H9 (cell line): ENCODE results near the gene TMEM39B. TPM values are rescaled to one million over a fixed set of nuclear protein-coding genes. Genes with fewer than 3 reads are reported as not detected.

Source experiments
- DNase-seq: peaks from one replicate; pipeline ENCODE4 v3.0.0-alpha.2; 2017
- H2AFZ ChIP-seq: one replicate; pipeline ENCODE4 v1.6.1; 2013; ENCODE audit warnings: mild to moderate bottlenecking, low read length, control low read depth, moderate library complexity
- H2AK5ac ChIP-seq: 2 replicates; pipeline ENCODE4 v1.6.1; 2013; ENCODE audit warnings: low read length, control low read depth, mixed read lengths; ENCODE audit not compliant: insufficient read length
- H2BK120ac ChIP-seq: one replicate; pipeline ENCODE4 v1.6.1; 2013; ENCODE audit warnings: low read depth, mild to moderate bottlenecking, low read length, control low read depth, inconsistent platforms; ENCODE audit not compliant: poor library complexity, severe bottlenecking
- H2BK12ac ChIP-seq: 2 replicates; pipeline ENCODE4 v1.6.1; 2013; ENCODE audit warnings: low read length, control low read depth, mixed read lengths, low read depth; ENCODE audit not compliant: insufficient read length
- H2BK15ac ChIP-seq: 2 replicates; pipeline ENCODE4 v1.6.1; 2013; ENCODE audit warnings: low read depth, low read length, control low read depth
- H2BK20ac ChIP-seq: one replicate; pipeline ENCODE4 v1.6.1; 2013; ENCODE audit warnings: low read depth, mild to moderate bottlenecking, low read length, control low read depth, inconsistent platforms; ENCODE audit not compliant: poor library complexity, severe bottlenecking
- H2BK5ac ChIP-seq: 2 replicates; pipeline ENCODE4 v1.6.1; 2013; ENCODE audit warnings: low read length, control low read depth, mixed read lengths; ENCODE audit not compliant: insufficient read length
- H3K14ac ChIP-seq: 2 replicates; pipeline ENCODE4 v1.6.1; 2013; ENCODE audit warnings: low read length, control low read depth; ENCODE audit not compliant: insufficient read depth
- H3K18ac ChIP-seq: 2 replicates; pipeline ENCODE4 v1.6.1; 2013; ENCODE audit warnings: low read depth, mild to moderate bottlenecking, mixed read lengths, low read length, control low read depth; ENCODE audit not compliant: insufficient read length
- H3K23ac ChIP-seq: 2 replicates; pipeline ENCODE4 v1.6.1; 2013; ENCODE audit warnings: low read length, control low read depth, mixed read lengths, low read depth; ENCODE audit not compliant: insufficient read length
- H3K23me2 ChIP-seq: 2 replicates; pipeline ENCODE4 v1.6.1; 2013; ENCODE audit warnings: low read depth, mild to moderate bottlenecking, mixed read lengths, low read length, control low read depth; ENCODE audit not compliant: insufficient read length, poor library complexity, severe bottlenecking
- H3K27ac ChIP-seq: 2 replicates; pipeline ENCODE4 v1.5.1; 2013; ENCODE audit warnings: low read length, control low read depth, mixed read lengths, low read depth; ENCODE audit not compliant: insufficient read length
- H3K27me3 ChIP-seq: 2 replicates; pipeline ENCODE4 v1.6.1; 2013; ENCODE audit warnings: low read length, control low read depth, inconsistent platforms; ENCODE audit not compliant: insufficient read depth
- H3K4ac ChIP-seq: 2 replicates; pipeline ENCODE4 v1.6.1; 2013; ENCODE audit warnings: low read depth, mild to moderate bottlenecking, control low read depth, inconsistent platforms, low read length, moderate library complexity
- H3K4me1 ChIP-seq: 2 replicates; pipeline ENCODE4 v1.6.1; 2013; ENCODE audit warnings: low read length, control low read depth, inconsistent platforms; ENCODE audit not compliant: insufficient read depth
- H3K4me2 ChIP-seq: 2 replicates; pipeline ENCODE4 v1.6.1; 2013; ENCODE audit warnings: low read length, control low read depth, mixed read lengths; ENCODE audit not compliant: insufficient read length, insufficient read depth
- H3K56ac ChIP-seq: 2 replicates; pipeline ENCODE4 v1.6.1; 2013; ENCODE audit warnings: low read depth, mild to moderate bottlenecking, mixed read lengths, low read length, control low read depth; ENCODE audit not compliant: insufficient read length
- H3K79me1 ChIP-seq: 2 replicates; pipeline ENCODE4 v1.6.1; 2013; ENCODE audit warnings: low read depth, mild to moderate bottlenecking, moderate library complexity, low read length, control low read depth, inconsistent platforms; ENCODE audit not compliant: insufficient read depth, poor library complexity, severe bottlenecking
- H3K79me2 ChIP-seq: 2 replicates; pipeline ENCODE4 v1.6.1; 2013; ENCODE audit warnings: low read length, control low read depth, inconsistent platforms; ENCODE audit not compliant: insufficient read depth
- H3K9ac ChIP-seq: 2 replicates; pipeline ENCODE4 v1.6.1; 2013; ENCODE audit warnings: low read length, control low read depth, mixed read lengths; ENCODE audit not compliant: insufficient read length; ENCODE audit errors: extremely low read depth
- H3K9me3 ChIP-seq: one replicate; pipeline ENCODE4 v1.6.1; 2013; ENCODE audit warnings: low read depth, low read length, inconsistent platforms; ENCODE audit not compliant: control insufficient read depth
- H3T11ph ChIP-seq: one replicate; pipeline ENCODE4 v1.6.1; 2013; ENCODE audit warnings: mild to moderate bottlenecking, low read length, control low read depth, inconsistent platforms
- H4K20me1 ChIP-seq: one replicate; pipeline ENCODE4 v1.6.1; 2013; ENCODE audit not compliant: control insufficient read depth, insufficient read length, insufficient read depth
- H4K5ac ChIP-seq: 2 replicates; pipeline ENCODE4 v1.6.1; 2013; ENCODE audit warnings: low read depth, mild to moderate bottlenecking, mixed read lengths, low read length, control low read depth; ENCODE audit not compliant: insufficient read length
- H4K8ac ChIP-seq: replicated peaks from 2 replicates; pipeline ENCODE4 v1.6.1; 2013; ENCODE audit warnings: low read length, control low read depth, mixed read lengths, low read depth; ENCODE audit not compliant: insufficient read length
- H4K91ac ChIP-seq: 2 replicates; pipeline ENCODE4 v1.6.1; 2013; ENCODE audit warnings: low read depth, mild to moderate bottlenecking, moderate library complexity, mixed read lengths, low read length, control low read depth; ENCODE audit not compliant: insufficient read length
- H3K27ac Mint-ChIP-seq, 3 experiments: 2 replicates in 2 of 3; 3 replicates in 1 of 3; pipeline ENCODE4 v1.8.0; 2020 to 2021; ENCODE audit warnings: mixed read lengths in 3 of 3, mild to moderate bottlenecking in 1 of 3, moderate library complexity in 1 of 3
- H3K27me3 Mint-ChIP-seq: 2 replicates; pipeline ENCODE4 v1.8.0; 2021; ENCODE audit warnings: low read depth, mild to moderate bottlenecking, moderate library complexity, mixed read lengths
- H3K36me3 Mint-ChIP-seq, 3 experiments: 2 replicates in 2 of 3; 3 replicates in 1 of 3; pipeline ENCODE4 v1.8.0; 2020 to 2021; ENCODE audit warnings: low read depth in 3 of 3, mixed read lengths in 3 of 3; ENCODE audit not compliant: insufficient read depth in 1 of 3
- H3K4me1 Mint-ChIP-seq, 2 experiments: 2 replicates each; pipeline ENCODE4 v1.8.0; 2020; ENCODE audit warnings: mixed read lengths in 2 of 2
- H3K4me3 Mint-ChIP-seq, 2 experiments: 2 replicates in 1 of 2; 3 replicates in 1 of 2; pipeline ENCODE4 v1.8.0; 2020 to 2021; ENCODE audit warnings: mild to moderate bottlenecking in 2 of 2, mixed read lengths in 2 of 2, moderate library complexity in 1 of 2
- H3K9me3 Mint-ChIP-seq, 2 experiments: 2 replicates in 1 of 2; 3 replicates in 1 of 2; pipeline ENCODE4 v1.8.0; 2020; ENCODE audit warnings: mild to moderate bottlenecking in 2 of 2, mixed read lengths in 2 of 2, moderate library complexity in 1 of 2
- WGBS: extraction: QIAGEN DNeasy Blood & Tissue Kit; methylation state at CpG from one replicate; pipeline ENCODE4 v1.1.7; 2013; ENCODE audit warnings: missing lambda C conversion rate, low lambda C conversion rate, mixed read lengths; ENCODE audit not compliant: insufficient read length; ENCODE audit errors: extremely low coverage; 5-methylcytosine and 5-hydroxymethylcytosine counted together
- total RNA-seq: library from RNA; stranded (reverse); gene quantifications from 2 replicates; pipeline ENCODE4 v1.2.1, GENCODE V29; 2021
- TF ChIP-seq, protein P1 (sequence below): fragments of 200-600 bp; sonication (generic); conservative IDR thresholded peaks from 3 replicates; pipeline ENCODE4 v1.8.0; 2021; ENCODE audit warnings: antibody characterized with exemption, mild to moderate bottlenecking

TMEM39B gene
- total RNA-seq, 1 experiment from 2014 or later = 27.4 TPM

DNA sequence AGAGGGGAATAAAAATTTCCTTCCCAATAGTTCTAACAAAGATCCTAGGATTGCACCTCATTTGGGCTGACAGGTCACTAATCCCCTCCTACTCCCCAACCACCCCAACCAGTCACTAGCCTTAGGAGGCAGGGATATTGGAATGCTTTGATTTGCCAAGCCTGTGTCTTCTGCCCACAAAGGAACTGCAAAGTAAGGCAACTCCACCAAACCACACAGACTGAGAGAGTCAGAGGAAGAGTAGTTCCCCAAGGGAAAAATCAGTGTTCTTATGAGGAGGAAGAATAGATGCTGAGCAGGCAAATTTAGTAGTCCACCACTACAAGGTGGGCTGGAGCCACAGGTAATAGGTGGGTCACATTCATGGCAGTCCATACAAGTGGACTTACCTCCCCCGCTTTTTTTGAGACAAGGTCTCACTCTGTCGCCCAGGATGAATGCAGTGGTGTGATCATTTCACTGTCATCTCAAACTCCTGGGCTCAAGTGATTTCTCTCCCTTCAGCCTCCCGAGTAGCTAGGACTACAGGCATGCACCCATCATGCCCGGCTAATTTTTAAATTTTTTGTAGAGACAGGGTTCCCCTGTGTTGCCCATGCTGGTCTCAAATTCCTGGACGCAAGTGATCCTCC is 3.7 kb upstream of the TMEM39B start:
- peaks cover 9% of the 10 kb centered on the region for H3K23me2 ChIP-seq
- TF ChIP-seq, protein P1, sequence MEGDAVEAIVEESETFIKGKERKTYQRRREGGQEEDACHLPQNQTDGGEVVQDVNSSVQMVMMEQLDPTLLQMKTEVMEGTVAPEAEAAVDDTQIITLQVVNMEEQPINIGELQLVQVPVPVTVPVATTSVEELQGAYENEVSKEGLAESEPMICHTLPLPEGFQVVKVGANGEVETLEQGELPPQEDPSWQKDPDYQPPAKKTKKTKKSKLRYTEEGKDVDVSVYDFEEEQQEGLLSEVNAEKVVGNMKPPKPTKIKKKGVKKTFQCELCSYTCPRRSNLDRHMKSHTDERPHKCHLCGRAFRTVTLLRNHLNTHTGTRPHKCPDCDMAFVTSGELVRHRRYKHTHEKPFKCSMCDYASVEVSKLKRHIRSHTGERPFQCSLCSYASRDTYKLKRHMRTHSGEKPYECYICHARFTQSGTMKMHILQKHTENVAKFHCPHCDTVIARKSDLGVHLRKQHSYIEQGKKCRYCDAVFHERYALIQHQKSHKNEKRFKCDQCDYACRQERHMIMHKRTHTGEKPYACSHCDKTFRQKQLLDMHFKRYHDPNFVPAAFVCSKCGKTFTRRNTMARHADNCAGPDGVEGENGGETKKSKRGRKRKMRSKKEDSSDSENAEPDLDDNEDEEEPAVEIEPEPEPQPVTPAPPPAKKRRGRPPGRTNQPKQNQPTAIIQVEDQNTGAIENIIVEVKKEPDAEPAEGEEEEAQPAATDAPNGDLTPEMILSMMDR = no peak
- H4K20me1 ChIP-seq = no peaks in the 10 kb centered on the region
- H3T11ph ChIP-seq = no peak overlapping the region
- H2BK15ac ChIP-seq = no peak overlapping the region
- Mint-ChIP-seq H3K4me1 (peaks cover 22 to 31% of the 10 kb centered on the region in 2 experiments), H3K27ac (peak overlapping the region in 1 of 3 experiments; percentile 49; a peak in 1 of 7 replicates), H3K27me3 (peaks cover 13% of the 10 kb centered on the region), H3K9me3 (no peaks in the 10 kb centered on the region), H3K4me3 (peak overlapping the region in 1 of 2 experiments; percentile 19; a peak in 1 of 5 replicates), H3K36me3 (peaks cover 0 to 5% (median 1%) of the 10 kb centered on the region in 3 experiments; a peak in 4 of 7 replicates)
- no peak overlapping the region for H3K23ac ChIP-seq
- H3K18ac ChIP-seq = no peak overlapping the region
- no peak overlapping the region for H2BK120ac ChIP-seq
- DNase-seq = no peak
- H3K9me3 ChIP-seq = no peaks in the 10 kb centered on the region
- no peak overlapping the region for H4K91ac ChIP-seq
- H3K4ac ChIP-seq = no peak overlapping the region
- H3K4me2 ChIP-seq = no peak overlapping the region
- no peak overlapping the region for H3K56ac ChIP-seq
- no peak overlapping the region for H4K8ac ChIP-seq
- H3K9ac ChIP-seq = no peak overlapping the region
- no peak overlapping the region for H2BK20ac ChIP-seq
- no peak overlapping the region for H2AK5ac ChIP-seq
- no peak overlapping the region for H3K14ac ChIP-seq
- WGBS = no CpG with 5 or more reads among the region's 5 CpGs
- no peak overlapping the region for H4K5ac ChIP-seq
- H2BK5ac ChIP-seq = no peak overlapping the region
- H2AFZ ChIP-seq = no peak overlapping the region
- H3K79me2 ChIP-seq = no peaks in the 10 kb centered on the region; the same call in 1 of the 2 replicates
- no peak overlapping the region for H2BK12ac ChIP-seq
- peaks cover 4% of the 10 kb centered on the region; the same call in 1 of the 2 replicates for H3K4me1 ChIP-seq
- no peaks in the 10 kb centered on the region for H3K79me1 ChIP-seq
- H3K27ac ChIP-seq = no peak overlapping the region
- H3K27me3 ChIP-seq = no peaks in the 10 kb centered on the region
